ENCODE measurements around the gene TNKS1BP1.

GRCh38 chr11:57348052-57348451 lies 23.3 kb upstream of the TNKS1BP1 start:
- TF ChIP-seq EZH2 (IDR thresholded peaks at IDR 0.05) (no peak), CTCF (IDR thresholded peaks at IDR 0.05) (no peak), EZH2phosphoT487 (IDR thresholded peaks at IDR 0.05) (no peak)
